Gastrocnemius medialis (tissue), 4 donors: Measurements from ENCODE around the gene THADA. TPM values are rescaled to one million over a fixed set of nuclear protein-coding genes. Genes with fewer than 3 reads are reported as not detected.

Experiments used
- ATAC-seq, 2 donors: fragments of 150-250 bp; one replicate each; pipeline ENCODE4 v1.9.1; 2016
- DNase-seq, 2 donors: peaks; one replicate each; pipeline ENCODE4 v3.0.0-alpha.2; 2019
- H3K27ac ChIP-seq, 4 donors: fragments of 200-600 bp; sonication (generic); 1 replicate in 1 of 4; 2 replicates in 3 of 4; pipeline ENCODE4 v1.5.1; 2016 to 2018; ENCODE audit warnings: mild to moderate bottlenecking in 2 of 4, moderate library complexity in 1 of 4
- H3K27me3 ChIP-seq, 3 donors: fragments of 200-600 bp; sonication (generic) in 2 of 3; 1 replicate in 1 of 3; 2 replicates in 2 of 3; pipeline versions ENCODE4 v1.5.1 to v1.6.0; 2016 to 2019; ENCODE audit warnings: mild to moderate bottlenecking in 1 of 3, moderate library complexity in 1 of 3
- H3K36me3 ChIP-seq, 2 donors: fragments of 200-600 bp; sonication (generic) in 1 of 2; one replicate each; pipeline ENCODE4 v1.5.1; 2017 to 2018
- H3K4me1 ChIP-seq, 2 donors: fragments of 200-600 bp; sonication (generic) in 1 of 2; one replicate each; pipeline ENCODE4 v1.5.1; 2016 to 2017; ENCODE audit warnings: mild to moderate bottlenecking in 2 of 2
- H3K4me3 ChIP-seq, 4 donors: fragments of 200-600 bp; sonication (generic) in 3 of 4; 1 replicate in 1 of 4; 2 replicates in 3 of 4; pipeline ENCODE4 v1.5.1; 2016 to 2019; ENCODE audit warnings: mild to moderate bottlenecking in 2 of 4
- H3K9me3 ChIP-seq, 3 donors: fragments of 200-600 bp; sonication (generic) in 2 of 3; 1 replicate in 1 of 3; 2 replicates in 2 of 3; pipeline ENCODE4 v1.5.1; 2016 to 2019
- CTCF ChIP-seq, 5 experiments: fragments of 450-650 bp in 3 of 5; fragments of 200-600 bp in 2 of 5; sonication (generic) in 2 of 5; IDR thresholded peaks in 4 of 5; conservative IDR thresholded peaks in 1 of 5; 1 replicate in 4 of 5; 2 replicates in 1 of 5; pipeline ENCODE4 v1.5.1; 2016 to 2019; ENCODE audit warnings: antibody characterized with exemption in 5 of 5, mild to moderate bottlenecking in 3 of 5, moderate library complexity in 3 of 5
- POLR2A ChIP-seq, 2 donors: fragments of 450-650 bp; IDR thresholded peaks; one replicate each; pipeline ENCODE4 v1.6.1; 2017; ENCODE audit warnings: antibody characterized with exemption in 2 of 2, mild to moderate bottlenecking in 2 of 2, moderate library complexity in 2 of 2
- in situ Hi-C, 4 donors: fragments of 200-750 bp; cut with MboI; loops; one replicate each; pipeline versions ENCODE4 v1.15.0 to v1.8.0; 2017; ENCODE audit warnings: low sequenced_read_pairs in 4 of 4
- intact Hi-C: fragments of 100-400 bp; cut with DNase I; formaldehyde crosslinking; loops from one replicate; pipeline ENCODE4 v1.15.1; 2023; ENCODE audit warnings: low total_unique reads
- total RNA-seq, 4 donors: library from RNA; depleted of rRNA; stranded (reverse); fragments of >200 nt; gene quantifications; one replicate each; pipeline versions ENCODE4 v1.1.0 to v1.2.3, GENCODE V29; 2016

The THADA gene
- total RNA-seq, 4 donors from 2014 or later, result 13.6 to 19.0 (median 16.2) TPM

GRCh38 chr2:43460174-43460546 lies 135.7 kb downstream of the THADA start:
- no peak overlapping the region for H3K4me3 ChIP-seq
- in situ Hi-C loops, result no loop called here
- DNase-seq, result no peak
- ATAC-seq, result peak; percentile 51 to 55
- intact Hi-C loops, result loop anchor here (5.0 kb wide), 1 partner anchor 113 kb away; no protein-coding TSS in a partner anchor
- H3K36me3 ChIP-seq, result no peaks in the 10 kb centered on the region
- no peaks in the 10 kb centered on the region for H3K27me3 ChIP-seq
- no peaks in the 10 kb centered on the region for H3K9me3 ChIP-seq
- TF ChIP-seq POLR2A (IDR thresholded peaks at IDR 0.05) (no peak), CTCF (IDR thresholded peaks at IDR 0.05 in 4 of 5, conservative IDR thresholded peaks at IDR 0.05 in 1 of 5) (no peak)
- peak overlapping the region; percentile 44 to 66 (median 54) for H3K27ac ChIP-seq
- H3K4me1 ChIP-seq, result peaks cover 71 to 75% of the 10 kb centered on the region in 2 donors

GRCh38 chr2:43459446-43460173 lies 136.2 kb downstream of the THADA start:
- TF ChIP-seq CTCF (IDR thresholded peaks at IDR 0.05 in 4 of 5, conservative IDR thresholded peaks at IDR 0.05 in 1 of 5), result no peak
- TF ChIP-seq POLR2A (IDR thresholded peaks at IDR 0.05), result no peak
- Histone ChIP-seq H3K27ac (peak overlapping the region; percentile 44 to 66 (median 54)), H3K36me3 (no peaks in the 10 kb centered on the region), H3K4me3 (no peak overlapping the region), H3K9me3 (no peaks in the 10 kb centered on the region), H3K4me1 (peaks cover 71 to 75% of the 10 kb centered on the region in 2 donors), H3K27me3 (no peaks in the 10 kb centered on the region)
- DNase-seq (no peak), ATAC-seq (peak; percentile 34 to 39)
- intact Hi-C loops (loop anchor here (5.0 kb wide), 1 partner anchor 112 kb away; no protein-coding TSS in a partner anchor), in situ Hi-C loops (no loop called here)

- peaks cover 71 to 74% of the 10 kb centered on the region in 2 donors for H3K4me1 ChIP-seq
- no peaks in the 10 kb centered on the region for H3K9me3 ChIP-seq
- in situ Hi-C loops (no loop called here), intact Hi-C loops (no loop called here)
- no peak for DNase-seq
- no peaks in the 10 kb centered on the region for H3K36me3 ChIP-seq
- peak; percentile 25 to 53 for ATAC-seq
- H3K4me3 ChIP-seq, result no peak overlapping the region
- no peak for TF ChIP-seq POLR2A (IDR thresholded peaks at IDR 0.05)
- TF ChIP-seq CTCF (IDR thresholded peaks at IDR 0.05 in 4 of 5, conservative IDR thresholded peaks at IDR 0.05 in 1 of 5), result no peak
- H3K27ac ChIP-seq, result peak overlapping the region; percentile 44 to 66 (median 54)
- no peaks in the 10 kb centered on the region for H3K27me3 ChIP-seq
Observed at GRCh38 chr2:43458014-43458628, 137.7 kb downstream of the THADA start.

GRCh38 chr2:43455731-43456642 lies 139.9 kb downstream of the THADA start:
- TF ChIP-seq POLR2A (IDR thresholded peaks at IDR 0.05) (no peak), CTCF (IDR thresholded peaks at IDR 0.05 in 4 of 5, conservative IDR thresholded peaks at IDR 0.05 in 1 of 5) (no peak)
- intact Hi-C loops (no loop called here), in situ Hi-C loops (no loop called here)
- ATAC-seq (no peak), DNase-seq (no peak)
- Histone ChIP-seq H3K27ac (no peak overlapping the region), H3K4me1 (peaks cover 72 to 76% of the 10 kb centered on the region in 2 donors), H3K9me3 (no peaks in the 10 kb centered on the region), H3K36me3 (no peaks in the 10 kb centered on the region), H3K4me3 (no peak overlapping the region), H3K27me3 (no peaks in the 10 kb centered on the region)
